ENCODE data around the gene DBNL. TPM values are rescaled to one million over a fixed set of nuclear protein-coding genes. Genes with fewer than 3 reads are reported as not detected.

Gene DBNL
- total and polyA plus RNA-seq, 7 donors: 33.4 to 66.7 (median 40.0) TPM

DNA sequence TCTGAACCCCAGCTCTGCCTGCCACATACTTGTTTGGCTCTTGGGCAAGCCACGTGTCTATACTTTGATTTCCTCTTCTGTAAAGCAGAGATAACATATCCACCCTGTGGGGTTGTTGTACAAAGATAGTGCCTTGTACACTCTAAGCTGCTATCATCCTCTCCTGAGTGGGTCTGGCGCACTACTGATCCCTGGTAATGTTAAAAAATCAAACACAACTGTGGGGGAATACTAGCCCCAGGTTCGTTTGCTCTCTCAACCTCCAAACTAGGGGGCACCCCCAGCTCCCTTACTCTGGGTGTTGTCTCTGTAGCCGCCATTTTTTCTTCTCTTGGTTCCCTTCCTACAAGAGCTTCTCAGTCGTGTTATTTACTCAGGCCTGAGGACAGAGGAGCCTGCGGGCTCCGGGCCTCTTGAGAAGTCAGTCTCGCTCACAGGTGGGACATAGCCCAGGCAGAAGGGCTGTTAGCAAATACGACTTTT lies 36.8 kb downstream of the DBNL start:
- H3K36me3 ChIP-seq (ENCODE audit: insufficient read depth in 1 of 2, low read depth in 1 of 2): peaks cover 0 to 43% of the 10 kb centered on the region in 2 donors
- no peaks in the 10 kb centered on the region for H3K9me3 ChIP-seq
- H3K27ac ChIP-seq: peak overlapping the region; percentile 83
- H3K4me3 ChIP-seq: peak overlapping the region; percentile 73
- ATAC-seq: no peak
- DNase-seq: peak; percentile 2 to 37
- peaks cover 39% of the 10 kb centered on the region for H3K4me1 ChIP-seq
- H3K27me3 ChIP-seq (ENCODE audit: insufficient read depth in 3 of 3, low read length in 2 of 3): no peaks in the 10 kb centered on the region
- 55 to 68% (median 57%) methylated on average over 9 of the region's 9 CpGs for WGBS, 3 donors
- intact Hi-C loops (cut with DNase I): loop anchor here in 1 of 2 donors (5.0 kb wide), 3 partner anchors 39 to 121 kb away; partner anchors contain the start of genes DBNL, POLD2 and YKT6
- TF ChIP-seq, protein P1, sequence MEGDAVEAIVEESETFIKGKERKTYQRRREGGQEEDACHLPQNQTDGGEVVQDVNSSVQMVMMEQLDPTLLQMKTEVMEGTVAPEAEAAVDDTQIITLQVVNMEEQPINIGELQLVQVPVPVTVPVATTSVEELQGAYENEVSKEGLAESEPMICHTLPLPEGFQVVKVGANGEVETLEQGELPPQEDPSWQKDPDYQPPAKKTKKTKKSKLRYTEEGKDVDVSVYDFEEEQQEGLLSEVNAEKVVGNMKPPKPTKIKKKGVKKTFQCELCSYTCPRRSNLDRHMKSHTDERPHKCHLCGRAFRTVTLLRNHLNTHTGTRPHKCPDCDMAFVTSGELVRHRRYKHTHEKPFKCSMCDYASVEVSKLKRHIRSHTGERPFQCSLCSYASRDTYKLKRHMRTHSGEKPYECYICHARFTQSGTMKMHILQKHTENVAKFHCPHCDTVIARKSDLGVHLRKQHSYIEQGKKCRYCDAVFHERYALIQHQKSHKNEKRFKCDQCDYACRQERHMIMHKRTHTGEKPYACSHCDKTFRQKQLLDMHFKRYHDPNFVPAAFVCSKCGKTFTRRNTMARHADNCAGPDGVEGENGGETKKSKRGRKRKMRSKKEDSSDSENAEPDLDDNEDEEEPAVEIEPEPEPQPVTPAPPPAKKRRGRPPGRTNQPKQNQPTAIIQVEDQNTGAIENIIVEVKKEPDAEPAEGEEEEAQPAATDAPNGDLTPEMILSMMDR (IDR thresholded peaks at IDR 0.05): no peak

DNA sequence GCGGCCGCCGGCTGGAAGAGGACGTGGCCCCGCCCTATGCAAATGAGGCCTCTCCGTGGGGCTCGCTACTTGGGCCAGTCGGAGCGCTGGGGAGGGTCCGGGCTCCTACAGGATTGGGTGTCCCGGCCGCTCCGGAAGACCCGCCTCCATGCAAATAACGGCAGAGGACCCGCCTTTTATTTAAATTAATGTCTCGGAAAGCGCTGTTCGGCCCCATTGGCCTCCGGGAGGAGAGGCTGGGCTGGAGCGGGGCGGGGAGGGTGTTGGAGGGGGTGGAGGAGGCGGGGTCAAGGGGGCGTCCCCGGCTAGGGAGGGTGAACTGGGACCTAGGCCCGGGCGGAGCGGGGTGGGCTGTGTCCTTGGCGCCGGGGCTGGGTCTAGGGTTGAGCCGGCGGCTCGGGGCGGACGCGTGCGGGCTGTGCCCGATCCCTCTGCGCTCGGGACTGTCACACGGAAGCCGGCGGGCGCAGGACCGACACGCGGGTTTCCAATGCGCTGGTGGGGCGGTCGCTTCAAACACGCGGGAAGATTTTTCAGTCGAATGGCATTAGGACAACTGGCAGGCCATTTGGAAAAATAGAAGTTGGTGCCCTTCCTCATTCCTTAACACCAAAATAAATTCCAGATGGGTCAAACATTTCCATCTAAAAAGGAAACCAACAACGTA lies 38.2 kb downstream of the DBNL start:
- DNase-seq: peak; percentile 99 to 100
- WGBS, 3 donors: 0 to 1% (median 0%) methylated on average over 41 to 54 of the region's 54 CpGs
- no peaks in the 10 kb centered on the region for H3K9me3 ChIP-seq

DNA sequence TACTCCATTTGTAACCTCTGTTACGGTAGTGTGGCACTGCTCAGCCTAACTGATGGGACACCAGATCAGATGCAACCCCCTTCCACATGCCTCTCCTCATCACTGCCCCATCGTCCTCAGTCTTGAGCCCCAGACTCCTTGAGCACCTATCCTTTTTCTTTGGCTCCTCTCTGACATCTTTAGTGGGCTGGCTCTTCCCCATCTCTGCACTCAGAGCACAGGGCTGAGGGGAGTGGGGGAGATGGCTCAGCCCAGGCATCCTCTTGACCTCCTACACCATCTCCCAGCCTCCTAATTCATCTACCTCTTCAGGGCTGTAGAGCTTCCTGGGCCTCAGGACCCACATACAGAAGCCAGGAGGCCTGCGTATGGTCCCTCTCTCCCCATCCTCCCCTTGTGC lies 39.3 kb downstream of the DBNL start:
- DNase-seq (peak; percentile 5 to 25), ATAC-seq (no peak)
- intact Hi-C loops (cut with DNase I): loop anchor here in 1 of 2 donors (5.0 kb wide), 3 partner anchors 39 to 119 kb away; partner anchors contain the start of genes DBNL, POLD2 and YKT6
- Histone ChIP-seq H3K4me1 (peaks cover 28% of the 10 kb centered on the region), H3K27ac (peak overlapping the region; percentile 37), H3K36me3 (ENCODE audit: insufficient read depth in 1 of 2, low read depth in 1 of 2) (peaks cover 0 to 18% of the 10 kb centered on the region in 2 donors), H3K9me3 (no peaks in the 10 kb centered on the region), H3K4me3 (no peak overlapping the region), H3K27me3 (ENCODE audit: insufficient read depth in 3 of 3, low read length in 2 of 3) (no peaks in the 10 kb centered on the region)
- TF ChIP-seq, protein P1 (IDR thresholded peaks at IDR 0.05): no peak
- WGBS, 3 donors: 88 to 97% (median 91%) methylated on average over 3 of the region's 3 CpGs

More for the DNA sequence above, 38.2 kb downstream of the DBNL start:
- Histone ChIP-seq H3K36me3 (ENCODE audit: insufficient read depth in 1 of 2, low read depth in 1 of 2) (peaks cover 0 to 30% of the 10 kb centered on the region in 2 donors), H3K27ac (peak overlapping the region; percentile 83), H3K4me3 (peak overlapping the region; percentile 73), H3K27me3 (ENCODE audit: insufficient read depth in 3 of 3, low read length in 2 of 3) (no peaks in the 10 kb centered on the region), H3K4me1 (peaks cover 35% of the 10 kb centered on the region)
- TF ChIP-seq, protein P1 (IDR thresholded peaks at IDR 0.05): no peak
- ATAC-seq: peak; percentile 94 to 96 (median 94)
- intact Hi-C loops (cut with DNase I): loop anchor here in 1 of 2 donors (5.0 kb wide), 3 partner anchors 40 to 120 kb away; partner anchors contain the start of genes DBNL, POLD2 and YKT6

DNA sequence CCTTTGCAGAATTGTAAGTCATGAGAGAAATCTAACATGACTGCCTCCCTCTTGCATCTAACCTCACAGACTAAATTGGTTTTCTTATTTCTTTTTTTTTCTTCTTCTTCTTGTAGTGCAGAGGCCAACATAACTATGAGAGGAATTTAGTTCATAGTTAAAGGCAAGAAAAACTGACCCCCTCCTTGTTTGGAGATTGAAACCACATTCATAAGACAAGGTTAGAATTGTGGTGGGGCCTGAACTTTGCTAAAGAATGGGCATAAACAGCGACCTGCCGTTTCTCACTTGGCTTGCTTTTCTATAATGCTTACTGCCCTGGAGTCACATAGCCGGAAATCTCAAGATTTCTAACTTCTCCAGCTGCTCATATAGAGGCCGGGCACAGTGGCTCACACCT lies 40.2 kb downstream of the DBNL start:
- TF ChIP-seq, protein P1 (IDR thresholded peaks at IDR 0.05): no peak
- Histone ChIP-seq H3K4me1 (peaks cover 29% of the 10 kb centered on the region), H3K9me3 (no peaks in the 10 kb centered on the region), H3K27me3 (ENCODE audit: insufficient read depth in 3 of 3, low read length in 2 of 3) (no peaks in the 10 kb centered on the region), H3K4me3 (no peak overlapping the region), H3K36me3 (ENCODE audit: insufficient read depth in 1 of 2, low read depth in 1 of 2) (peaks cover 0 to 9% of the 10 kb centered on the region in 2 donors), H3K27ac (peak overlapping the region; percentile 37)
- DNase-seq (no peak), ATAC-seq (no peak)
- WGBS, 3 donors: 81 to 85% (median 82%) methylated on average over 4 of the region's 4 CpGs
- intact Hi-C loops (cut with DNase I): loop anchor here (5.0 kb wide), 3 partner anchors 38 to 118 kb away; partner anchors contain the start of genes POLD2 (in 2 of the 2), DBNL (in 1 of the 2) and YKT6 (in 1 of the 2)
